ENCODE data around the gene LPAR3.
"Not testable (repeated sequence)": the region's sequence is repeated elsewhere in the genome, so short reads cannot be mapped to it uniquely, and the experiment has no call there.

LPAR3 gene

GRCh38 chr1:84916897-84917296 lies 23.9 kb upstream of the LPAR3 start:
- Histone ChIP-seq H3K27me3 (ENCODE audit: insufficient read depth, poor library complexity, severe bottlenecking) (no peaks in the 10 kb centered on the region), H3K27ac (replicated peaks) (no peak overlapping the region), H3K4me3 (replicated peaks; ENCODE audit: insufficient read depth, low read length) (no peak overlapping the region)
- no peak for DNase-seq (ENCODE audit: low read depth in 1 of 2, low spot score in 1 of 2)
- no peak for TF ChIP-seq SPI1 (IDR thresholded peaks at IDR 0.05; ENCODE audit: borderline replicate concordance, low read depth)

- TF ChIP-seq POLR2AphosphoS5 (IDR thresholded peaks at IDR 0.05; ENCODE audit: low read depth) (no peak), SPI1 (IDR thresholded peaks at IDR 0.05; ENCODE audit: borderline replicate concordance, low read depth) (no peak), CTCF (IDR thresholded peaks at IDR 0.05; ENCODE audit: insufficient read depth, low read length) (no peak), REST (IDR thresholded peaks at IDR 0.05; ENCODE audit: insufficient replicate concordance, low read depth) (no peak), GABPA (IDR thresholded peaks at IDR 0.05; ENCODE audit: low read depth) (no peak)
- no peak overlapping the region for H3K4me3 ChIP-seq (replicated peaks; ENCODE audit: insufficient read depth, low read length)
- no peak overlapping the region for H3K27ac ChIP-seq (replicated peaks)
- DNase-seq (ENCODE audit: low read depth in 1 of 2, low spot score in 1 of 2): peak in 1 of 2 experiments; percentile 7
- no peaks in the 10 kb centered on the region for H3K27me3 ChIP-seq (ENCODE audit: insufficient read depth, poor library complexity, severe bottlenecking)
Observed at GRCh38 chr1:84913555-84913892, 20.5 kb upstream of the LPAR3 start.

GRCh38 chr1:84912726-84913554 lies 19.9 kb upstream of the LPAR3 start:
- no peak for TF ChIP-seq CTCF (IDR thresholded peaks at IDR 0.05; ENCODE audit: insufficient read depth, low read length)
- H3K27ac ChIP-seq (replicated peaks): no peak overlapping the region
- H3K27me3 ChIP-seq (ENCODE audit: insufficient read depth, poor library complexity, severe bottlenecking): no peaks in the 10 kb centered on the region
- no peak overlapping the region for H3K4me3 ChIP-seq (replicated peaks; ENCODE audit: insufficient read depth, low read length)
- no peak for DNase-seq (ENCODE audit: low read depth in 1 of 2, low spot score in 1 of 2)

- not testable (repeated sequence) for DNase-seq (ENCODE audit: low read depth in 1 of 2, low spot score in 1 of 2); H3K27me3 ChIP-seq (ENCODE audit: insufficient read depth, poor library complexity, severe bottlenecking); H3K4me3 ChIP-seq (replicated peaks; ENCODE audit: insufficient read depth, low read length); H3K27ac ChIP-seq (replicated peaks)
Observed at GRCh38 chr1:84908746-84909464, 15.9 kb upstream of the LPAR3 start.

GRCh38 chr1:84907095-84907827 lies 14.3 kb upstream of the LPAR3 start:
- no peak for TF ChIP-seq SPI1 (IDR thresholded peaks at IDR 0.05; ENCODE audit: borderline replicate concordance, low read depth)
- TF ChIP-seq REST (IDR thresholded peaks at IDR 0.05; ENCODE audit: insufficient replicate concordance, low read depth): no peak
- no peak for TF ChIP-seq POLR2AphosphoS5 (IDR thresholded peaks at IDR 0.05; ENCODE audit: low read depth)
- no peak for TF ChIP-seq CTCF (IDR thresholded peaks at IDR 0.05; ENCODE audit: insufficient read depth, low read length)
- DNase-seq (ENCODE audit: low read depth in 1 of 2, low spot score in 1 of 2): no peak

GRCh38 chr1:84902727-84903126 lies 9.7 kb upstream of the LPAR3 start:
- not testable (repeated sequence) for H3K27me3 ChIP-seq (ENCODE audit: insufficient read depth, poor library complexity, severe bottlenecking); DNase-seq (ENCODE audit: low read depth in 1 of 2, low spot score in 1 of 2); H3K27ac ChIP-seq (replicated peaks); H3K4me3 ChIP-seq (replicated peaks; ENCODE audit: insufficient read depth, low read length)

More at GRCh38 chr1:84907095-84907827, 14.3 kb upstream of the LPAR3 start:
- Histone ChIP-seq H3K27me3 (ENCODE audit: insufficient read depth, poor library complexity, severe bottlenecking) (no peaks in the 10 kb centered on the region), H3K4me3 (replicated peaks; ENCODE audit: insufficient read depth, low read length) (no peak overlapping the region), H3K27ac (replicated peaks) (no peak overlapping the region)

Data from HL-60 (cell line).